ENCODE data around the gene GPAT2.
A peak's percentile ranks its signal among the peaks of the same experiment; 100 is the strongest.
"Not testable (repeated sequence)": the region's sequence is repeated elsewhere in the genome, so short reads cannot be mapped to it uniquely, and the experiment has no call there.

Gene GPAT2

DNA sequence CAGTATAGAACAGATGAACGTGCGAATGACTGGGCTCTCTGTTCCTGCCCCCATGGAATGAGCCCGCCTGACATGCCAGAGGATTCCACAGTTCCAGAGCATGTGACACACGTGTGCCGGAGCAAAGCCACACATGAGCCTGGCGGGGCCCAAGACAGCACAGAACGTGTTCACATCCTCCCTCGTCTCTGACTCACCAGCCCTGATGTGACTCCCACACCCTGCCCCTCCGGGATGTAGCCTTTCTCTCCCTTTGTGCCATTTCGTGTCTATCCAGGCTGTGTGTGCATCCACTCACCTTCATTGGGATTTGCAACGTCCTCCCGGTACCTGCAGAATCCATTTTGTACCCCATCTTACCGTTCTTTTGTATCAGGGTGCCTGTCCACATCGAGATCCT is 838 bp upstream of the GPAT2 start:
- not testable (repeated sequence) for H3K4me2 ChIP-seq (ENCODE audit: low read length); H3K27me3 ChIP-seq (ENCODE audit: control insufficient read depth, insufficient read depth, low read length); H3K9me3 ChIP-seq (replicated peaks; ENCODE audit: low read length); H3K4me3 ChIP-seq (ENCODE audit: low read length); H3K9ac ChIP-seq (ENCODE audit: low read depth, low read length); H3K36me3 ChIP-seq (ENCODE audit: insufficient read depth, low read length); H3K4me1 ChIP-seq (ENCODE audit: control insufficient read depth, insufficient read depth, low read length)

DNA sequence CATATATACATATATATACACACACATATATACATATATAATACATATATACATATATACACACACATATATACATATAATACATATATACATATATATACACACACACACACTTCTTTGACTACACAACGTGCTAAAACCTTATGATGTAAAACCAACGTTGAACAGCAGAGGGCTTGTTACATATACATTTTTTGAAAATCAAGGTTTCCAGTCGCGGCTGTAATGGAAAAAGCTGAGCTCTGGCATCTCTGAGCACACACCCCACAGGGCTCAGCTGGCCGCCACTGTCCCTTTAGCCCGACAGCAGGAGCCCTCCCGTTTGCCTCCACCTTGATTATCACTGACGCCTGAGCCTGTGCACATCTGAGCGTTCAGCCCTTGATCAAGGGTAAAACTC is 719 bp downstream of the GPAT2 start:
- not testable (repeated sequence) for H3K4me1 ChIP-seq (ENCODE audit: control insufficient read depth, insufficient read depth, low read length); H3K27me3 ChIP-seq (ENCODE audit: control insufficient read depth, insufficient read depth, low read length); H3K4me2 ChIP-seq (ENCODE audit: low read length); H3K36me3 ChIP-seq (ENCODE audit: insufficient read depth, low read length); H3K4me3 ChIP-seq (ENCODE audit: low read length); H3K9me3 ChIP-seq (replicated peaks; ENCODE audit: low read length); H3K9ac ChIP-seq (ENCODE audit: low read depth, low read length)

DNA sequence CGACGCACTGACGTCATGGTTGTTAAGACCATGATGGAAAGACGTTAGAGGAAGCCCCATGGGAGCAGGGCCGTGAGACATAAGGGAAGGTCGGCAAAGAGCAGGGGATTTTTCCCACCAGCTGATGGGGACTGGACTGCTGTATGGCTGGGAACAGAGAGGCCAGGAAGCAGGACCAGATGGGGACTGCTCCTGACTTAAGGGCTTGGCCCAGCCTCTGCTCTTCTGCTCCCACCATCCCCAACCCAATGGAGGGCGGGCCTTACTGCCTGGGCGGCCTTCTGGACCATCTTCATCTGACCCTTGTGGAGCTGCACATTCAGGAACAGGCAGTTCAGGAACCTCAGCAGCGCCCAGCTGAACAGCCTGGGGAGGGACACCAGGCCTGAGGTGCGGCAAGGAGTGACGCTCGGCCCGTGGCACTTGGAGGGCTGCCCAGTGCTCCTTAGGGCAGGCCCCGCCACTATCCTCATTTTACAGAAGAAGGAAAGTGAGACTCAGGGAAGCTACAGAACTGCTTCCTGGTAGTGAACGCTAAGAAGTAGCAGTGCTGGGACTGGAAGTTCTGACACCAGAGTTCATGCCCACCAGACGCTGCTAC is 6.9 kb downstream of the GPAT2 start:
- not testable (repeated sequence) for H3K9ac ChIP-seq (ENCODE audit: low read depth, low read length); H3K4me2 ChIP-seq (ENCODE audit: low read length); H3K4me3 ChIP-seq (ENCODE audit: low read length); H3K27me3 ChIP-seq (ENCODE audit: control insufficient read depth, insufficient read depth, low read length); H3K36me3 ChIP-seq (ENCODE audit: insufficient read depth, low read length); H3K4me1 ChIP-seq (ENCODE audit: control insufficient read depth, insufficient read depth, low read length); H3K9me3 ChIP-seq (replicated peaks; ENCODE audit: low read length)

DNA sequence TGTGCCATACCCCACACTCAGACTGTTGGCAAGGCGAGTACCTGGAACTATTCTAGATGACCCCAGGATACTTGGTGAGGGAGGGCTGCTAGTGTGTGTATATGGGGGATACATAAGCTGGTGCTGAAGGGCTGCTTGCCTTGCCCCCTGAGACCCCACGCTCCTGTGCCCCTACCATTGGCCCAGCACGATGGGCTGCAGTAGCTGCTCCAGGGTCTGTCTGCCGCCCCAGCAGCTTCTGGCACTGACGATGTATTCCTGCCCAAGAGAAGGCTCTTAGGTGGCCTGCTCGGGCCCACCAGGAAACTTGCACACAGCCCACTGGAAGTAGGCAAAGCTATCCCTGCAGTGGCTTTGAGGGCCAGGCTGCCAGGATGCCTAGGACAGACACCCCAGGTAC is 9.0 kb downstream of the GPAT2 start:
- not testable (repeated sequence) for H3K4me3 ChIP-seq (ENCODE audit: low read length); H3K36me3 ChIP-seq (ENCODE audit: insufficient read depth, low read length); H3K9me3 ChIP-seq (replicated peaks; ENCODE audit: low read length); H3K4me1 ChIP-seq (ENCODE audit: control insufficient read depth, insufficient read depth, low read length); H3K4me2 ChIP-seq (ENCODE audit: low read length); H3K27me3 ChIP-seq (ENCODE audit: control insufficient read depth, insufficient read depth, low read length); H3K9ac ChIP-seq (ENCODE audit: low read depth, low read length)

DNA sequence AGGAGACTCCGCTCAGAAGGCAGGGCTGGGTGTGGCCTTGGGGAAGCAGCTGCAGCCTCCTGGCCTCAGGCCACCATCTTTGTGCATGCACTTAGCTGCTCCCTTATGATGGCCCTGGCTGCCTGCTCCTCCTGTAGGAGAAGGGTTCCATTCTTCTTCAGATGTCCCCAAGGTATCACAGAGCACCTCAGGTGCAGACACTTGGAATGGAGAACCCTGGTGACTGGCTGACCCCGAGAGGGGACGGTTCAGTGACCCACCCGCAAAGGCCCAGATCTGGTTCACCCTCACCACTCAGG is 9.6 kb downstream of the GPAT2 start:
- H3K4me3 ChIP-seq (ENCODE audit: low read length): no peak overlapping the region

DNA sequence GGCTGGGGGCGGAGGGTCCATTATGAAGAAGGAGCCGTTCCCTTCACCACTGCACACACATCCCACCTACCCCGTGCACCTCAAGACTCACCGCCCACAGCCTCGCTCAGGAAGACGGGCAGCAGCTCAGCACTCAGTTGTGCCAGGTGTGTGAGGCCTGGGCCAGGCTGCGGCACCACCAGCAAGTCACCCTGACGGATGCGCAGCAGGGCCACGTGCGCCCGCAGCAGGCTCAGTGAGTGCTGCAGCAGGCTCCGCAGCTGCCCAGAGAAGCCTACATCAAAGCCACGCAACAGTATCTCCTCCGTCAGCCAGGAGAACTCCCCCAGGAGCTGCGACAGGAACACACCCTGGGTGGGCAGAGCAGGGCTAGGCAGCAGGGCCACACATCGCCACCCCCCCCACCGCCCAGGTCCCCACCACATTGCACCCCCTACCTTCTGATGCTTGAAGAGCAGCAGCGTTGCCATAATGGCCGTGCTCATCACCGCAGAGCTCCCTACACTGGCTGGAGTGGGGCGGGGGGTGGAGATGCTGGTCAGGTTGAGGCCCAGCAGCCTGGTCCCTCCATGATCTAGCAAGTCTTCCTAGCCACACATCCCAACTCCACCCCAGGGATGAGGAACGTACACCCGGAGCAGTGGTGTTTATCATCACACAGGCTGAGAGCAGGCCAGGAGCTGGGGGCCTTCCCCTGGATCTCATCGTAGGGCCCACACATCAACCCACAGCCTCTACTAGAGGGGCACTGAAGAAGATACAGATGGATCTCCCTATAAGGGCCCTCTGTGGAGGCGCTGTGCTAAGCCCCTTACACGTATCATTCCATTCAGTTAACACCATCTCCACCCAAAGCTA is 10.2 kb downstream of the GPAT2 start:
- H3K9ac ChIP-seq (ENCODE audit: low read depth, low read length): no peak overlapping the region
- H3K4me1 ChIP-seq (ENCODE audit: control insufficient read depth, insufficient read depth, low read length): peaks cover 2% of the 10 kb centered on the region
- H3K9me3 ChIP-seq (replicated peaks; ENCODE audit: low read length): no peaks in the 10 kb centered on the region
- H3K27me3 ChIP-seq (ENCODE audit: control insufficient read depth, insufficient read depth, low read length): no peaks in the 10 kb centered on the region
- no peaks in the 10 kb centered on the region for H3K36me3 ChIP-seq (ENCODE audit: insufficient read depth, low read length)
- no peak overlapping the region for H3K4me3 ChIP-seq (ENCODE audit: low read length)
- no peak overlapping the region for H3K4me2 ChIP-seq (ENCODE audit: low read length)

More for the DNA sequence above, 9.6 kb downstream of the GPAT2 start:
- H3K9ac ChIP-seq (ENCODE audit: low read depth, low read length): no peak overlapping the region
- H3K27me3 ChIP-seq (ENCODE audit: control insufficient read depth, insufficient read depth, low read length): no peaks in the 10 kb centered on the region
- peaks cover 1% of the 10 kb centered on the region for H3K4me1 ChIP-seq (ENCODE audit: control insufficient read depth, insufficient read depth, low read length)
- H3K9me3 ChIP-seq (replicated peaks; ENCODE audit: low read length): no peaks in the 10 kb centered on the region
- H3K4me2 ChIP-seq (ENCODE audit: low read length): no peak overlapping the region
- no peaks in the 10 kb centered on the region for H3K36me3 ChIP-seq (ENCODE audit: insufficient read depth, low read length)

DNA sequence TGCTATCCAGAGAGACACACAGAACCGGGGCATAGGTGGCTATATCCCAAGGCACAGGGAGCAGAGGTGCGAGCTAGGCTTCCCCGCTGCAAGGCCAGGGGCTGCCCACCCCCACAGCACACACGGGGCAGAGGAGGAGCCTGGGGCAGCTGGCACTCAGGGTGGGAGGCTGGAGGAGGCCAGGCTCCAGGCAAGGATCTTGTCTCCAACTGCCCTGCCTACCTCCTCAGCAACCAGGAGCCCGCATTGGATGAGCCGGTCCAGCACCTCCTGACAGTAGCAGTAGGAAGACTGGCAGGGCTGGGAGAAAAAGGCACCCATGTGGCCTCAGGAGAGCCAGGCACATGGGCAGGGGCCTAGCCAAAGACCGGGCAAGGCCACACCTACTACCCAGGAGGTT is 11.0 kb downstream of the GPAT2 start:
- not testable (repeated sequence) for H3K4me2 ChIP-seq (ENCODE audit: low read length); H3K36me3 ChIP-seq (ENCODE audit: insufficient read depth, low read length); H3K9ac ChIP-seq (ENCODE audit: low read depth, low read length); H3K4me1 ChIP-seq (ENCODE audit: control insufficient read depth, insufficient read depth, low read length); H3K4me3 ChIP-seq (ENCODE audit: low read length); H3K27me3 ChIP-seq (ENCODE audit: control insufficient read depth, insufficient read depth, low read length); H3K9me3 ChIP-seq (replicated peaks; ENCODE audit: low read length)

DNA sequence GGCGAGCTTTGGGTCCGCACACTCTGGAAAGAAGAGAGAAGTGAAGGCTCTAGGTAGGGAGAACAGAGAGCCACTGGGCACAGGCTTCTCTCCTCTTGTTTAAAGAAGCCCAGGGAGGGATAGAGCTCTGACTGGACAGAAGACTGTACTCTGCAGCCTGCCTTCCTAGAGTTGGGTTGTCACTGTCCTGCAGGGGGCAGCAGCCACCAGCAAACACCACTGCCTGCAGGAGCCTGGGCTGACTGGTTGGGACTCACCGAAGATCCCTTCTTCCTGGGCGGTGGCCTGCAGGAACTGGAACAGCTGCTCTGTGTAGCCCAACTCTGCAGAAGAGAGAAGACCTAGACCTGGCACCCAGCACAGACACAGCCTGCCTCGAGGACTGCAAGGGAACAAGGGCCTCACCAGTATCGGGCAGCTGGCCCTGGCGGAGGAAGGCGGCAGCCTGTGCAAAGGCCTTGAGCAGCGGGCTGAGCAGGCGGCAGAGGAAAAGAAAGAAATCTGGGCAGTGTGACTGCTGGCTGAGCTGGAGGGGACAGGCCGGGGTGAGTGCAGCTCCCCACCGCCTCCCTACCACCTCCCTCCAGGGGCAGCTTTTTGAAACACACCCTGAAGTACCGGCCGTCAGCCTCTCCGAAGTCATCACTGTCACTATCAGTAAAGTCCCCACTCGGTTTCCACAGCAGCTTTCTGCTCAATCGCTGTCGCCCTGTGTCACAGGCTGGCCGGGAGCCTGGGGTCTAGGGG is 11.8 kb downstream of the GPAT2 start:
- not testable (repeated sequence) for H3K9ac ChIP-seq (ENCODE audit: low read depth, low read length); H3K4me1 ChIP-seq (ENCODE audit: control insufficient read depth, insufficient read depth, low read length); H3K27me3 ChIP-seq (ENCODE audit: control insufficient read depth, insufficient read depth, low read length); H3K36me3 ChIP-seq (ENCODE audit: insufficient read depth, low read length); H3K4me3 ChIP-seq (ENCODE audit: low read length); H3K9me3 ChIP-seq (replicated peaks; ENCODE audit: low read length)
- H3K4me2 ChIP-seq (ENCODE audit: low read length): peak overlapping the region; percentile 61

DNA sequence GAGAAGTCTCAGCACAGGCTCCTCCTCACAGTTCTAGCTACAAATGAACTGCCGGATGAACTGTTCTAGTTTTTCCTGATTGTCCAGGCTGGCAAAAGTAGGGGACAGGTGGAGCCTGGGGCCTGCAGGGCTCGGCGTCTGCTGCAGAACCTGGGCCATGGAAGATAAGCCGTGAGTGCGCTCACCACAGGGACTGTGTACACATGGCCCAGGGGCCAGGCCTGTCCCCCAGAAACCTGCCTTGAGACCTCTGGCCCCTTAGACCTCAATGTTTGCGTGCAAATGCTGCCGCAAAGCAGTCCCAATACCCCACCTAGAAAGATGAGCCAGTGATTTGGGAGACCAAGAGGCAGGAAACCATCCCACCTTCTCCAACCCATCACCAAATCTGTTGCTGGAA is 12.6 kb downstream of the GPAT2 start:
- H3K4me1 ChIP-seq (ENCODE audit: control insufficient read depth, insufficient read depth, low read length); H3K4me2 ChIP-seq (ENCODE audit: low read length); H3K4me3 ChIP-seq (ENCODE audit: low read length); H3K36me3 ChIP-seq (ENCODE audit: insufficient read depth, low read length); H3K27me3 ChIP-seq (ENCODE audit: control insufficient read depth, insufficient read depth, low read length); H3K9me3 ChIP-seq (replicated peaks; ENCODE audit: low read length); H3K9ac ChIP-seq (ENCODE audit: low read depth, low read length): not testable (repeated sequence)

DNA sequence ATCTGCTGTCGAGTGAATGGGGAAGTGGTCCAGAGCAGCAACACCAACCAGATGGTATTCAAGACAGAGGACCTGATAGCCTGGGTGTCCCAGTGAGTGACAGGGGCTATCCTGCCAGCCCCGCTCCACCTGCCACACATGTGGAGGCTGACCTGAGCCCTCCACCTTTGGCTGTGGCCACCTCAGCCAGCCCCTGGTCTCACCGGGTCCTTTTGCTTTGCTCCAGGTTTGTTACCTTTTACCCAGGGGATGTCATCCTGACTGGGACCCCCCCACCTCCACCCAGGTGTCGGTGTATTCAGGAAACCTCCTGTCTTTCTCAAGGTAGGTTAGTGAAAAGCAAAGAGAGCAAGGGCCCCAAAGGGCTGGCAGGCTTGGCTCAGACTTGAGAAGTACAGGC is 13.6 kb downstream of the GPAT2 start:
- H3K9me3 ChIP-seq (replicated peaks; ENCODE audit: low read length); H3K36me3 ChIP-seq (ENCODE audit: insufficient read depth, low read length); H3K9ac ChIP-seq (ENCODE audit: low read depth, low read length); H3K4me2 ChIP-seq (ENCODE audit: low read length); H3K4me1 ChIP-seq (ENCODE audit: control insufficient read depth, insufficient read depth, low read length); H3K4me3 ChIP-seq (ENCODE audit: low read length); H3K27me3 ChIP-seq (ENCODE audit: control insufficient read depth, insufficient read depth, low read length): not testable (repeated sequence)

DNA sequence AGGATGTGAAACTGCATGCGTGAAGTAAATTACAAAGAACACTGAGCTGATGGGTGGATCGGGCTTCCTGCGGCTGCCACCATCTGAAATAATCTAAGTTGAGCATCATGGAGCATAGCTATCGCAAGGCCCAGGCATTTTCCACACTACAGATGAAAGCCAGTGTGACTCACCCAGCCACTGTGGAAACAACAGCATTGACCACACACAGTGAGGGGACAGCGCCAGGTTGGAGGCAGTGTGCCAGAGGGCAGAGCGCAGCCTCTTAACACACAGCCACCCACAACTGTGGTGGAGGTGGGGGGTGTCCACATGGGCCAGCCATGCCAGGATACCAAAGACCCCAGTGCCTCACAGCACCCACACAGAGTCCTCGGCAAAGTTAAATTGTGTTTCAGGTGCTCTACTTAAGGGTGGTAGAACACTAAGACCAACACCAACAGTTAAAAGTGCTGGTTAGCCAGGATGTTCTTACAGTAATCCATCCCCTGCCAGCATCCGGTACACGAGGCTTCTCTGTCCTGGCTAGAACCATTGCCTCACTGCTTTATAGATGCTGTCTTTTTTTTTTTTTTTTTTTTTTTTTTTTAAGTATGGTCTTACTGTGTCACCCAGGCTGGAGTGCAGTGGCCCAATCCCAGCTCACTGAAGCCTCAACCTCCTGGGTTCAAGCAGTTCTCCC is 14.7 kb downstream of the GPAT2 start:
- not testable (repeated sequence) for H3K4me1 ChIP-seq (ENCODE audit: control insufficient read depth, insufficient read depth, low read length); H3K4me2 ChIP-seq (ENCODE audit: low read length); H3K9me3 ChIP-seq (replicated peaks; ENCODE audit: low read length); H3K9ac ChIP-seq (ENCODE audit: low read depth, low read length); H3K4me3 ChIP-seq (ENCODE audit: low read length); H3K27me3 ChIP-seq (ENCODE audit: control insufficient read depth, insufficient read depth, low read length); H3K36me3 ChIP-seq (ENCODE audit: insufficient read depth, low read length)
